Muscle of back (tissue), 11 donors: ENCODE results near the gene FNDC3B. TPM values are rescaled to one million over a fixed set of nuclear protein-coding genes. Genes with fewer than 3 reads are reported as not detected.

Source experiments
- DNase-seq, 3 donors: peaks; one replicate each; pipeline versions ENCODE4 v3.0.0 to v3.0.0-alpha.2; 2013
- polyA plus RNA-seq, 10 donors: library from polyadenylated mRNA; unstranded; fragments of 120-200 nt; gene quantifications; one replicate each; pipeline ENCODE4 v1.2.1, GENCODE V29; 2013; ENCODE audit not compliant: insufficient read length in 10 of 10

The FNDC3B gene
- polyA plus RNA-seq, 10 donors = 53.2 to 77.3 (median 67.4) TPM

GRCh38 chr3:172166261-172166660 is 126.9 kb downstream of the FNDC3B start:
- no peak for DNase-seq

DNA sequence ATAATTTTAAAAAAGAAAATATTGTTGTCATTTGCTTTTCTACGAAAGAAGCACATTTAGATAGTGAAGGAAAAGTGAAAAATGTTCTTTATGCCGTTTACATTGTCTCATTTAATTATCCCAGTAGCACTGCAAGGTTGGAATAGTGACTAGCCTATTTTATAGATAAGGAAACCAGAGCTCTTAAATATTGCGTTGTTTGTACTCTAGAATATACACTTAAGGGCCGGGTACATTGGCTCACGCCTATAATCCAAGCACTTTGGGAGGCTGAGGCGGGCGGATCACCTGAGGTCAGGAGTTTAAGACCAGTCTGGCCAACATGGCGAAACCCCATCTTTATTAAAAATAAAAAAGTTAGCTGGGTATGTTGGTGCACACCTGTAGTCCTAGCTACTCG is 127.5 kb downstream of the FNDC3B start:
- DNase-seq = no peak

- DNase-seq = peak in 1 of 3 donors; percentile 56
Observed at GRCh38 chr3:172167892-172168648, 128.7 kb downstream of the FNDC3B start.

GRCh38 chr3:172170073-172170709 is 130.8 kb downstream of the FNDC3B start:
- peak in 1 of 3 donors; percentile 57 for DNase-seq

GRCh38 chr3:172170841-172171240 is 131.5 kb downstream of the FNDC3B start:
- no peak for DNase-seq

DNA sequence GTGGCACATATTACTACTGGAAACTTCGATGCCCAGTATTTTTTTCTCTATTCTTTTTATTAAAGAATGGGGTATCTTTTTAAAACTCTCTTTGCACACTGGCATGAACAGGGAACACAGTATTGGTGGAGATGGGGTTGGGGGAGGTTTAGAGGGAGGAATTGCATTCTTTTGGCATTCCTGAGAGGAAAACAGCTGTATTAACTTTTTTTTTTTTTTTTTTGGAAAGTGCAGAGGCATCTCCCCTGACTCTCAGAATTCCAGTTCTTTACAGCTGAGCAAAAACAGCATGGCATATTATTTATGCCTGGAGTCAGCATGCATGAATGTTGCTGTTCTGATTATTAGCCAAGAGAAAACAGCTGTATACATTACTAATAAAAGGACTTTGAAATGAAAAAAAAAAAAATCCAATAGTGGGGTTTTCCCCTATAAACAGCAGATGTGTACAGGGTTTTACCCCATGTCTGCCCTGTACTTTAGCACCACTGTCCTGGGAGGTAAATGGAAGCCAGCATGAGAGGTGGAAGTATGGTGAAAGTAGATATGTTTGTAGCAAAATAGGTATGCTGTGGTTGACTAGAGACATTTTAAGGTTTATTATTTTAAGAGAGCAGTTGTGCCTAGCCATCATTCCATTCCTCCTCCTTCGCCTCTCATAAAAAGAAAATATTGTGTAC is 132.2 kb downstream of the FNDC3B start:
- peak in 1 of 3 donors; percentile 61 for DNase-seq

DNA sequence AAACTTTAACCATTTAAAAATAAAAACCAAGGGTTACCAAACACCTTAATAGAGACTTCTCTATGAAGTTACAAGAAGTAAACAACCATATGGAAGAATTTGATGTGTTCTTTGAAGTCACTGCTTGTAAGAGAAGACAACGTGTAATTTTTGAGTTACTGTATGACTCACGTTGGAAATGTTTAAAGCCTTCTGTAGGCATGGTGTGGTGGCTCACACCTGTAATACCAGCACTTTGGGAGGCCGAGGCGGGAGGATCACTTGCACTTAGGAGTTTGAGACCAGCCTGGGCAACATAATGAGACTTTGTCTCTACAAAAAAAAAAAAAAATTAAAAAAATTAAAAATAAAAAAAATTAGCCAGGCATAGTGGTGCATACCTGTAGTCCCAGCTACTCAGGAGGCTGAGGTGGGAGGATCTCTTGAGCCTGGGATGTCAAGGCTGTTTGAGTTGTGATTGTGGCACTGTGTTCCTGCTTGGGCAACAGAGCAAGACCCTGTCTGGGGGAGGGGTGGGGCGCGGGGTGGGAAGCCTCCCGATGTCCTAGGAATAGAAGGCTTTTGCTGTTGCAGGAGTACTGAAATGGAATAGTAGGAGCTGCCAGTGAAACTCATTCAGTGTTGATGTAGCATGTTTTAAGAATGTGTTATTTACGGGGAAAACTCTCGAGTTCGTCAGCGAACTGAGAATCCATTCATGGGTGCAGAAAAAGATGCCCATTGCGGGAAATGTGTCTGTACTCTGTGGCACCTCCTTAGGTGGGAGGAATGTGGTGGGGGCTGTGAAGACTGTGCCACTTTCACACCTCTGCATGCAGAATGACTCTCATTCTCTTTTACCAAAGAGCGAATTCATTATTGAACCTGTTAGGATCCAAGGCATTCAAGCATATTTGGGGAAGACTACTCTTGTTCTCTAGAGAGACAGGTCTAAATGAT is 134.2 kb downstream of the FNDC3B start:
- DNase-seq = no peak

GRCh38 chr3:172174513-172175253 is 135.3 kb downstream of the FNDC3B start:
- DNase-seq = no peak

DNA sequence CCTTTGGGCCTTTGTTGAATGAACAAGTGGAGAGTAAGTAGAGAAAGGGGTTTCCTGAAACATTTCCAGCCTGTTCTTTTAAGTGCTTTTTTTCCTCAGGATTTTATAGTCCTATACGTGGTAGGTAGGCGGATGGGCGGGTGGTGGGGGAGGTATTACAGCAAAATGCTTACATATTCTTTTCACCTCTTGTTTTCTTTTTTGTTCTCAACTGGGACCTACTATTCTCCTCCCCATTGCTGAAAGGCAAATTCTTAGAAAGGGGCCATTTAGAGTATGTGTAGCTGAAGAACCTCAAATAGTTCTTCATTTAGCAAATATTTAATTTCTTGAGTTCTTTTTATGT is 135.8 kb downstream of the FNDC3B start:
- DNase-seq = no peak

DNA sequence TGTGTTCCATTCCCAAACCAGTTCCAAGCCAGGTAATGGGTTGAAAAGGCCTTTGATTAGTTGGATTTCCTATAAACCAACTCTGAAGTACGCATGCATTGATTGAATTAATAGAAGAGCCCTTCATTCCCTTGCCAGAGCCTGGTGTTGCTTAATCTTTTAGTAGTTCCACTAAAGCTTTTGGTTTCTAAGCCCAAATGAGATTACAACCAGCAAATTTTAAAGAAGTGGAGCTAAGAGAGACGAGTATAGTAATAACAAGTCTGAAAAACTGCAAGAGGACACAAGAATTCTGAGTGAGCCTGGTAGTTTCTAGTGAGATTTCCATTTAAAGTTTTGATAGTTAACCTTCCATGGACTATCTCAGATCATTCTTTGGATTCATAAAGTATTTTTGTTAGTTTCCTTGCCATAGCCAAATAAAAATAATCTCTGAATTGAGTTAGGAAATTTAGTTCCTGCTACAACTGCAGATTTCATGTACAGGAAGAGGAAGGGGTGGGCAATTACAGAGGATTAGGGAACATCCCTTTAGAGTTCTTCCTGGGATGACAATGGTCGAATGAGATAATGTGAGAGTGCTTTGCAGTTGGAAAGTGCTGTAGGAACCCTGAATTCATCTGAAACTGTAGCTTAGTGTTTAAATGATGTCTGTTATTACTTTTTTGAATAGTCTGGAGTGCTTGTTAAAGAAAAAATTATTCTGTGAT is 136.8 kb downstream of the FNDC3B start:
- no peak for DNase-seq

GRCh38 chr3:172177046-172177445 is 137.7 kb downstream of the FNDC3B start:
- peak in 1 of 3 donors; percentile 55 for DNase-seq

- no peak for DNase-seq
Observed at GRCh38 chr3:172177803-172178316, 138.5 kb downstream of the FNDC3B start.

DNA sequence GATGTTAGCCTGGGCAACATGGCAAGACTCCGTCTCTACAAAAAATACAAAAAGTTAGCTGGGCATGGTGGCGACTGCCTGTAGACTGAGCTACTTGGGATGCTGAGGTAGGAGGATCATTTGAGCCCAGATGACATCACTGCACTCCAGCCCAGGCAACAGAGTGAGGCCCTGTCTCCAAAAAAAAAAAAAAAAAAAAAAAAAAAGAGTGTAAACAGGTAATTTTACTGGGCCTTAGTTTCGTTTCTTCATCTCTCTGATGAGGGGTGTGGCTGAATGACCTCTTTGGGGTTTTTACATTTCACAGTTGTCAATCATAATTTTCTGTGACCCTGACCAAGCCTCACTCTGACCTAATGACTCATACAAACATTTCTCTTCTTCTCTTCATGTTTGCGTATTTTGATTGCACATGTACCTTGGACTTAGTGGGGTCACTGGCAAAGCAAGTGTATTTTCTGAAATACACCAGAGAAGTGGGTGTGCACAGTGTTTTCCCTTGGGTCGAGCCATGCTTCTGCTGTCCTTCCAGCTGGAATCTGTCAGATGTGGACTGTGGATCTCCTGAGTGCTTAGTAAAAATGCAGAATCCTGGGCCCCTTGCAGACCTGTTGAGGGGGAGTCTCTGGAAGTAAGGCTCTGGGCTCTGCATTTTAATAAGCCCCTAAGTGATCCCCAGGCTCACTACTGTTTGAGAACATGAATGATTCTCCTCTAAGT is 140.5 kb downstream of the FNDC3B start:
- DNase-seq = no peak

DNA sequence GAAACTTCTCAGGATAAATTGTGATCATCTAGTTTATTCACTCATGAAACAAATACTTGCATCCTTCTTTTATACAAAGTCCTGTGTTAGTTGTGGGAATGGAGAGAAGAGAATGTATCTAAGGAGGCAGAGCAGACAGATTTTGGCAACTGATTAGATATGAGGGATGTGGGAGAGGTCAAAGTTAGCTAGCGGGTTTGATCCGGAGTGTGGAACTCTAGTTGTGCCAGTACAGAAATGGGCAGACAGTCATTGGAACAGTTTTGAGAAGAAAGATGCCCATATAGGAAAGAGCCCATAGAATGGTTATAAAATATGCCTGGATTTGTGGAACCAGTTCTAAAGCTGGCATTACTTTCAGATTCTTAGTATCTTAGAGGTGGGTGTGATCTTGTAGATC is 141.1 kb downstream of the FNDC3B start:
- DNase-seq = no peak

DNA sequence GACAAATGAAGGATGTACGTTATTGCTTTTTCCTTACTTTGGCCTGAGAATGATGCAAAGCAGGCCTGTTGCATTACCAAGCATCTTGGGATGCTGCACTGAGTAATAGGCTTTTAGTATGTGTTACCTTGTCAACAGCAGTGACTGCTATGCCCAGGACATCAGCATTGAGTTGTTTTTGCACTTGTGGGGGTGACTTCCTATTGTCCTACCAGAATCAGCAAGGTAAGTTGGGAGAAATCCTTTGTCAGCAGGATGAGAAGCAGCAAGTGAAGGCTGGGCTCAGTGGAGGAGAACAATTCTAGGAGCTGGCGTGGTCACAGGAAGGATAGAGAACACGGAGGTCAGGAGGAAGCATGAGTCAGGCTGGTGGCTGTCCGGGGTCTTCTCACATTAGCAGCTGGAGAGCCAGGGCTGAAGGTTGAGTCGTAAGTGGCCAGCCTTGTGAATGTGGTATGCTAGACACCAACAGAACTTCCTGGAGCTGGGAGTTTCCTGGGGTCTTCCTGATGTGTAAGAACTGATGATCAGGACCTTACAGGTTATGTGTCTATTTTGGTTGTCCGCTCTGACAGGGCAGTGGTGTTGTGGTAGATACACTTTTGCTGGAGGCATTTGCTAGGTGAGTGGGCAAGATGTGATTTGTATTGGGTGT is 142.7 kb downstream of the FNDC3B start:
- no peak for DNase-seq

GRCh38 chr3:172182797-172183196 is 143.4 kb downstream of the FNDC3B start:
- DNase-seq = no peak

DNA sequence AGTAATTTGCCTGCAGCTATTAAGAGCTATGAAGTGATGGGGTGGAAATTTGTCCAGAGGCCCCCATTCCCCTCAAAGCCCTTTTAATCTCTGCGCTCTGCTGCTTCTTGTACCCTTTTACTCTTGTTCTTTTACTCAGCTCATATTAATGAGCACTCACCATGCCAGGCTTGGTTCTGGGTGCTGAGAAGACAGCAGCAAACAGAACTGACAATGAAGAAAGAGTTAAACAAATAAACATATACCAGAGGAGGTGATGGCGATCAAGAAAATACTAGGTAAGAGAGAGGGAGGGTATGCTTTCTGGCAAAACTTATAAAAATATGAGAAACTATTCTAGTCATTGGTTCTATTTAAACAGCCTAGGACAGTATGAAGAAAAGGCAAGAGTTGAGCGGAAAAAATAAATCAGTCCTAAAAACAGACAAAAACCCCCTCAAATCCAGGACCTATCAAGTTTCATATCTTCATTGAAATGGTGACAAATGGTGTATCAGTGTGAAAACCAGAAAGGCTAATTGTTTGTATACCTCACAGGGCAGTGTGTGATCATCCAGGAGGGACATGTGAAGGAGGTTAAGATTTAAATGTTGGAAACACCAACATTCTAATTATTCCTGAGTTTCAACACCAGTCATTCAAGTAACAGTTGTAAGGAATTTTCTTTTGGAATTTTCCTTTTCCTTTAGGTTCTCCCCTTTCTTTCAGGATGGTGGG is 144.9 kb downstream of the FNDC3B start:
- DNase-seq = no peak

DNA sequence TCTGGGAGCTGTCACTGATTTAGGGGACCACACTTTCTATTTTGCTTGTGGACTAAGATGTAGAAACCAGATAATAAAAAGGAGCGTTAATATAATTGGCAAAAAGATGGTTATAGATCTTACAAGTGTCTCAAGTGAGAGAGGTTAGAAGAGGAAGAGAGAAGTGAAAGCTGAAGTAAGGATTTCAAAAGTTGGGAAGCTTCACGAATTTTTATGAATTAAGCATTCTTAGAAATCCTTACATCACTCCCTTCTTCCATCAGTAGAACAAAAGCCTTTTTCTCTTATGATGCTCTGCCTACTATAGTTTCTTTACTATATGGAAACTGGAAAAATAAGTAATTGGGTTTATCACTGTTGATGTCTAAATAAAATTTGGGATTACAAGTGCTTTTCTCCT is 146.5 kb downstream of the FNDC3B start:
- no peak for DNase-seq
